Inflammatory macrophage treated with lipopolysaccharide for 4 hours (primary cell): Measurements from ENCODE around the gene HDDC3.
A peak's percentile ranks its signal among the peaks of the same experiment; 100 is the strongest.

Source experiments
- DNase-seq: peaks from one replicate; pipeline ENCODE4 v3.0.0-alpha.2; 2020

Gene HDDC3

DNA sequence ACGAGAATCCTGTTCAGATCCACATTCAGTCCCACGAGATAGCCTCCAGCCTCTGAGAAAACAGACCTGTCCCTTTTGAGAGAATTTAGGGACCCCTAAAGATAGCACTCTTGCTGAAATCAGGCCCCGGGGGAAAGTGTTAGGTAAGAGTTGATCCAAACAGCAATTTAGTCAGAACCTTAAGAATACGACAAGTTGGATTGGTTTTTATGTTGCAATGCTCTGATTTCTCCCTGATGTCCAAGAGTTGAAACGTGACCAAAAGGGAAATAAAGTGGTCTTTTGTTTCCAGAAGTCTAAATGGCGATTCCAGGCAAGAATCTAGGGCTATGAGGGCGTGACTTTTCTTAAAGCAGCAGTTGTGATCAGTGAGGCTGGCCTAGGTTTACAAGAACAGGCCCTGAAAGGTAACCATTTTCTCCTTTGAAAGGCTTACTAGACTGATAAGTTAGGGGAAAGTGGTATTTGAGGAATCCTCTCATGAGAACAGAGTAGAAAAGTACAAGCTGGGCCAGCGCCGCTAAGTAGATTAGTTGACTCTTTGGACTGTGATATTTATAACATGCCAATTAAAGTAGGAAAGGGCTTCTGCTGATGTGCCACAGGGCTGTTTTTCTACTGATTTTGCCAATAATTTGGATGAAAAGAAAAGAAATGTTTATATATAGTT is 24.4 kb downstream of the HDDC3 start:
- DNase-seq, result no peak

DNA sequence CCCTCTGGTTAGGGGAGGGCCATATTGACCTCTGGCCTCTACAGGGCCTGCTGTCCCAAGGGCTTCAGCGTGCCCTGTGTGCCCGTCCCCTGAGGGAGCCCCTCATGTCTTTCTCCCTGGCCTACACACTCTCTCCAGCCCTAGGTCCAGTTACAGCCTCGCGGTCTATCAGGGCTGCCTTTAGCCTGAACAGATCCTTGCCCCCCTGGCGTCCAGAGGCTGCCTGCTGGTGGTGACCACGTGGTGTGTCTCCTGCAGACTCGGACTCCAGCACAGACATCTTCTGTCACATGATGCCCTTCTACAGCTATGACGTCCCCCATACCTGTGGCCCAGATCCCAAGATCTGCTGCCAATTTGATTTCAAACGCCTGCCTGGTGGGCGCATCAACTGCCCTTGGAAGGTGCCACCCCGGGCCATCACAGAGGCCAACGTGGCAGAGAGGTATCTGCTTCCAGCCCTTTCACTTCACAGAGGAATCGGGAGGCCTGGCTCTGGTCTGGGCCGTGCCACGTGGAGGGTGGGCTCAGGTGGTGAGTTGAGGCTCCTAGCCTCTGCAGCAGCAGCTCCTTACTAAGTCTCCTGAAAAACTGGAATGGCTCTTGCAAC is 25.2 kb downstream of the HDDC3 start:
- no peak for DNase-seq

- DNase-seq, result no peak
Observed at GRCh38 chr15:90906181-90906849, 26.0 kb downstream of the HDDC3 start.

DNA sequence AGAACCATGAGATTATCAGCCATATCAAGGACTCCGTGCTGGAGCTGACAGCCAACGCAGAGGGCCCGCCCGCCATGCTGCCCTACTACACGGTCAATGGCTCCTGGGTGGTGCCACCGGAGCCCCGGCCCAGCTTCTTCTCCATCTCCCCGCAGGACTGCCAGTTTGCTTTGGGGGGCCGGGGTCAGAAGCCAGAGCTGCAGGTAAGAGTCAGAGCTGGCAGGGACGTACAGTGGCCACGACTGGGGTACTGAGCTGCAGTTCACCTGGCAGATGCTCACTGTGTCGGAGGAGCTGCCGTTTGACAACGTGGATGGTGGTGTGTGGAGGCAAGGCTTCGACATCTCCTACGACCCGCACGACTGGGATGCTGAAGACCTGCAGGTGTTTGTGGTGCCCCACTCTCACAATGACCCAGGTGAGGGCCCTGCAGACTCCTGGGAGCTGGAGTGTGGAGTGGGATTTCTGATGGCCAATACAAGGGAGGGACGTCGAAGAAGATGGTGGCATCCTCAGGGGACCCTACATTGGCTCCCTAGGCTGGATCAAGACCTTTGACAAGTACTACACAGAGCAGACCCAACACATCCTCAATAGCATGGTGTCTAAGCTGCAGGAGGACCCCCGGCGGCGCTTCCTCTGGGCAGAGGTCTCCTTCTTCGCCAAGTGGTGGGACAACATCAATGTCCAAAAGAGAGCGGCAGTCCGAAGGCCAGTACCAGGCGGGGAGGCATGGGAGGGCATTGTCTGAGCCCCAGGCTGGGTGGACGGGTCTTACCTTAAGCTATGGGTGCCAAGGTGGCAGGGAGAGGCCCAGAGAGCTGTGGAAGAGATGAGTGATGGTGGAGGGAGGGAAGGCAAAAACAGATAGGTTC is 26.8 kb downstream of the HDDC3 start:
- DNase-seq, result no peak

GRCh38 chr15:90904746-90905145 is 27.6 kb downstream of the HDDC3 start:
- DNase-seq, result no peak

DNA sequence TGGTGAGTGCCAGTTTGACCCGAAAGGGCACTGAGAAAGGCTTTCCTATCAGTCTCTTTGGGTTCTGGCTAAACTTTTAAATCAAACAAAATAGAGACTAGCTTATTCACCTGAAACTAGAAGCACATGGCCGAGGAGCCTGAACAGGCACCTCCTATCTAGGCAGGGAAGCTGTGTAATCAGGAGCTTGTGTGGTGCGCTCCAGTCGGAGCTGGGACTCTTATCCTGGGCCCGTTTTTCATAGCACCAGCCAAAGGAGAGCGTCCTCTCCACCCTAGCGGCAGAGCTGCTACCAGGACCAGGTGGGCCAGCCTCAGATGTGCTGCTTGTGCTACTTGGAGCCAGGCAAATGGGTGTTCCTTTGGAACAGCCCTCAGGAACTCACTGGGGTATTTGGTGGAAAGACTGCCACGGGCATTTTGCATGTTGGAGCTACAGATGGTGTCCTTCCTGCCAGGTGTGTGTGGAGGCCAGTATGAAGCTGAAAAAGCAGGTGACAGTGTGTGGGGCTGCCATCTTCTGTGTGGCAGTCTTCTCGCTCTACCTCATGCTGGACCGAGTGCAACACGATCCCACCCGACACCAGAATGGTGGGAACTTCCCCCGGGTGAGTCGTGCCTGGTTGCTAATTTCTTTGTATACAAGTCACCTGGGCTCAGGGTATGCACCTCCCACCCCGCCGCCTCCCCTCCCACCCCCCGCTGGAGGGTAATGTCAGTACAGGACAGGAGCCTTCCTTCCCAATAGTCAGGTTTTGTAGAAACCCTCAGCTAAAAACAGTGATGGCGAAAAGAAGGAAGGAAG is 28.4 kb downstream of the HDDC3 start:
- no peak for DNase-seq

DNA sequence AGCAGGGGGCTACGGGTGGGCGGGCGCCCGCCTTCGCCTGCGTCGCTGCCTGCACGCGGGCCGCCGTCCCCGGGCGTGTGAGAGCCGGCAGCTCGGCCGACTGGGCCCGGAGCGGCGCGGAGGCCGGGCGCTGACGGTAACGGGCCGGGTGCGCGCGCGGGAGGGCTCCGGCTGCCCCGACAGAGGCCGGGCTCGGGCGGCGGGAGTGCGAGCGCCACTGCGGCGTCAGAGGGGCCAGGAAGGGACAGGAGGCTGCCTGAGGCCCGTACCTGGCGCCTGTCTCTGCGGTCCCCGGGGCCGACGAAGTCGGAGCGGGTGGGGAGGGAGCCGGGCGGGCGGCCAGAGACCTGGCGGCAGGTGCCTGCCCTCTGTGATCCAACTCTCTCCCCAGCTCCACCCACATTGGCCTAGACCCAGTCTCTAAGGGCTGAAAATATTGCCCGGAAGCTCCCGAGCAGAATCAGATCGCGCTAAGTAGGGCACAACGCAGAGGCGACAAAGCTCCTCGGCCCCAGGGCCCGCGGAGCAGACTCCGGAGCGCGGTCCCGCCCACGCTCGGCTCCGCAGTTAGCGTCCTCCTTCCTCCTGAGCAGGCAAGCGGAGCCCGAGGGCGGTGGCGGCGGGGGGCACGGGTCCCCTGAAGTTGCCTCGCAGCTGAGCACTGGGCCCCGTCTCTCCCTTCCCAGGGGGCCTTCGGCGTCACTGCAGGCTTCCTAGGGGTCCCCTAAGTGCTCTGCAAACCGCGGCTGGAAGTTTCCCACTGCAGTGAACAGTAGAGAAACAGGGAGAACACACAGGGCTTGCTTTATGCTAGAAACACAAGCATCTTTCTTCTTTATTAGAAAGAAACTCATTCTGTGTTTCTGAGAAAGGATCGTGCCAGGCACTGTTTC is 29.3 kb downstream of the HDDC3 start, which contains the start of gene MAN2A2:
MAN2A2 (plus strand) TSS at position 463 of the 893 bp plus-strand sequence. CDS start 906 bp downstream, outside the sequence.
- DNase-seq, result peak; percentile 80

DNA sequence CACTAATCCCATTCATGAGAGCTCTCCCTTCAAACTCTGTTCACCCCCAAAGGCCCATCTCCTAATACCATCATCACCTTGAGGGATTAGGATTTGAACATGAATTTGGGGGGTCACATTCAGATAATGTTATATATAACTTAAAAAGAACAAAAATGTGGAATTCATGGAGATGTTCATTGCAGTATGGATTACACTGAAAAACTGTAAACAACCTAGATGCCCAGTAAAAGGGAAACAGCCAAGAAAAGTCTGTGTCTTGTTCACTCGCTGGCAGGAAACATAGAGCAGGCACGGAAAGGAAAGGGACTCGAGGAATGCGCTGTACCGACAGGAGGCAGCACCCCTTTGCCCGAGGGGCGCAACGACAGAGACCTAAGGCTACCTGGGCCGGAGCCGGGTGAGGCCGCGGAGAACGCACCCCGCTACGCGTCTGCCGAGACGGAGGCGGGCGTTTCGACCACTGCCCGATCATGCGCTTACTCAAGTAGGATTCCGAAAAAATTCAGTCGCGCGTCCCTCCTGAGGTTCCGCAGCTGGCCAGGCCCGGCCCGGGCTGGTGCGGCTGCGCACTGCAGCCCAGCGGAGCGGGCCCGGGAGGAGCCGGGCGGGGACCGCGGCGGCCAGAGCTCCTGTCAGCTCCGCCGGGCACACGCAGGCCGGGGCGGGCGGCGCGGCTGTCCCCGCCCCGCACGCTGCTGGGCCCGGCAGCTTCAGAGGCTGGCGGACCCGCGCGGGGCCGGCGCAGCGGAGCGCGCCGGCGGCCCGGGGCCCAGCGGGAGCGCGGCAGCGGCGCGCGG is 30.1 kb downstream of the HDDC3 start:
- DNase-seq, result peak; percentile 84

DNA sequence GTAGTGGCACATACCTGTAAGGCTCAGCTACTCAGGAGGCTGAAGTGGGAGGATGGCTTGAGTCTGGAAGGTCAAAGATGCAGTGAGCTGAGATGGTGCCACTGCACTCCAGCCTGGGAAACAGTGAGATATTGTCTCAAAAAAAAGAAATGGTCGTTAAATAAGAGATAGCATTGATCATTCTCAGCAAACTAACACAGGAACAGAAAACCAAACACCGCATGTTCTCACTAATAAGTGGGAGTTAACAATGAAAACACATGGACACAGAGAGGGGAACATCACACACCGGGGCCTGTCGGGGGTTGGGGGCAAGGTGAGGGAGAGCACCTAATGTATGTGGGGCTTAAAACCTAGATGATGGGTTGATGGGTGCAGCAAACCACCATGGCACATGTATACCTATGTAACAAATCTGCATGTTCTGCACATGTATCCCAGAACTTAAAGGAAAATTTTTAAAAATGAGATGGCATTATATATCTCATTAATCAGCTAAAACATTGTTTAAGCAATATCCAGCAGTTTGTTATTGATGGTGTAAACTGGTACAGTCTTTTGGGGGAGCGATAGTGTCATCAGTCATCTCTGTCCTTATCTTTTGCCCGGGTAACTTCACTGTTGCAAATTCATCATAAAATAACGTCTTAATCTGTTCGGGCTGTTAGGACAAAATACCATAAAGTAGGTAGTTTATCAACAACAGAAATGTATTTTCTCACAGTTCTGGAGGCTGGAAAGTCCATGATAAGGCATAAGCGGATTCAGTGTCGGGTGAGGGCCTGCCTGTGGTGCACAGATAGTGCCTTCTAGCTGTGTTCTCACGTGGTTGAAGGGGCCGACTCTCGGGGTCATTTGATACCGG is 30.9 kb downstream of the HDDC3 start:
- DNase-seq, result no peak

GRCh38 chr15:90897131-90897655 is 35.2 kb downstream of the HDDC3 start:
- DNase-seq, result peak; percentile 45

DNA sequence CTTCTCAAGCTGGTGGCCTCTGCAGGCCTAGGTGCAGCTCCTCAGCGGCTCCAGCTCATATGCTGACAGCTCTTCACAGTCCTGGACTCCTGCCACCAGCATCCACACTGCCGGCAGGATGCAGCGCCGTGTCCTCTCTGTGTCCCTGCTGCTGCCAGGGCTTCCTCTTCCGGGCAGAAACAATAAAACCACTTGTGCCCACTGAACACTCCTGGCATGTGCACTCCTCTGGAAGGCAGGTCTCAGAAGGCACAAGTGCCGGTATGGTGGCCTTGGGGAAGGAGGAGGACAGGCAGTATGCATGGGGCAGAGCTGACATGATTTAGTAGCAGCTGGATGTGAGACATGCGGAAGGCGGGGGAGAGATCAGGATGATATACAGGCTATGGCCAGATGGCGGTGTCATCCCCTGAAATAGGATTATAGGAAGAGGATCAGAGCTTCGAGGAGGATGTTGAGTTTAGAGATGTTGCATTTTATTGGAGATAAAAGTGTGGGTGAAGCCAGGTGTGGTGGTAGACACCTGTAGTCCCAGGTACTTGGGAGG is 36.7 kb downstream of the HDDC3 start:
- peak; percentile 28 for DNase-seq

GRCh38 chr15:90893175-90894090 is 38.9 kb downstream of the HDDC3 start:
- no peak for DNase-seq

DNA sequence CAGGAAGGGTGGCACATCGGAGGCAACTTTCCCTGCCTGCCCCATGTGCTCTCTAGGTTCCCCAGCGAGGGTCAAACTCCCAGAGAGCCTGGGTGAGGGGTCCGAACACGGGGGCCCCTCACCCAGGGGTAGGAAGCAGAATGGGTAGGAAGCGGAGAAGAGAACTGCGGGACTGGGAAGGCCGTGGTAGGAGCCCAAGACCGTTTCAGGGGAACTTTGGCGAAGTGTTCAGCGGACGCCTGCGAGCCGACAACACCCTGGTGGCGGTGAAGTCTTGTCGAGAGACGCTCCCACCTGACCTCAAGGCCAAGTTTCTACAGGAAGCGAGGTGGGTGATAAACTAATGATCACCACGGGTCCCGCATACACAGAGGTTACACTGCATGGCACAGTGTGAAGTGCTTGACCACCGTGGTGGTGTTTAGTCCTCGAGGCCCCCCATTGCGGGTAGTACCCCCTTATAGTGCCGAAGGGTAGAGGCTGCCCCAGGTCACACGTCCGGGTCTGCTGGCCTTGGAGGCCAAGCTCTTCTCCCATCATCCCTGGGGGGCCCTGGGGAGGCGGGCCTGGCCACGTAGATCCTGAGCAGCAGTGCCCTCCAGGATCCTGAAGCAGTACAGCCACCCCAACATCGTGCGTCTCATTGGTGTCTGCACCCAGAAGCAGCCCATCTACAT is 39.7 kb downstream of the HDDC3 start:
- no peak for DNase-seq

DNA sequence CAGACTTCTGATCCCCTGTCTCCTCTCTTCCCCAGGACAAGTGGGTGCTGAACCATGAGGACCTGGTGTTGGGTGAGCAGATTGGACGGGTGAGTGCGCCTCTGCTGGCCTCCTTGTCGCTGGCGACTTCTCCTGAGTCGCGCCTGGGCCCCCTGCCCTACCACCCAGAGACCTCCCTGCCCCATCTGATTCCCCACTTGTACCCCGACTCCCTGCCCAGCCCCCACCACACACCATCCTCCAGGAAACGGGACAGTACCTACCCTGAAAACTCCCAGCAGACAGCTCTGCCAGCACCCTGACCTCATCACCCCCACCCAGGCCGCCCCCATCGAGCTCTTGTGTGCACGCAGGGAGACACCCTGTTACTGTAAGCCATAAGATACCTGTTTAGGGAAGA is 40.3 kb downstream of the HDDC3 start:
- DNase-seq, result no peak

GRCh38 chr15:90891346-90891949 is 40.9 kb downstream of the HDDC3 start:
- no peak for DNase-seq

DNA sequence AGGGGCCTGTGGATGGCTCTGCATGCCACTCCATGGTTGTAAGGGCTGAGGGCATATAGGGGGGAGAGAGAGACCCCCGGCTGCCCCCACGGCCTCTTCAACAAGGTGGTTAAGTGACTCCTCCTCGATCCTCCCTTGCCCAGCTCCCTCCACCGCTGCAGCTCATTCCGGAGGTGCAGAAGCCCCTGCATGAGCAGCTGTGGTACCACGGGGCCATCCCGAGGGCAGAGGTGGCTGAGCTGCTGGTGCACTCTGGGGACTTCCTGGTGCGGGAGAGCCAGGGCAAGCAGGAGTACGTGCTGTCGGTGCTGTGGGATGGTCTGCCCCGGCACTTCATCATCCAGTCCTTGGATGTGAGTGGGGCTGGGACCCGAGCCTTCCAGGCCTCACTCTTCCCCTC is 41.5 kb downstream of the HDDC3 start:
- no peak for DNase-seq
